ENCODE data around the gene CCDC154. TPM values are rescaled to one million over a fixed set of nuclear protein-coding genes. Genes with fewer than 3 reads are reported as not detected.

Gene CCDC154, protein sequence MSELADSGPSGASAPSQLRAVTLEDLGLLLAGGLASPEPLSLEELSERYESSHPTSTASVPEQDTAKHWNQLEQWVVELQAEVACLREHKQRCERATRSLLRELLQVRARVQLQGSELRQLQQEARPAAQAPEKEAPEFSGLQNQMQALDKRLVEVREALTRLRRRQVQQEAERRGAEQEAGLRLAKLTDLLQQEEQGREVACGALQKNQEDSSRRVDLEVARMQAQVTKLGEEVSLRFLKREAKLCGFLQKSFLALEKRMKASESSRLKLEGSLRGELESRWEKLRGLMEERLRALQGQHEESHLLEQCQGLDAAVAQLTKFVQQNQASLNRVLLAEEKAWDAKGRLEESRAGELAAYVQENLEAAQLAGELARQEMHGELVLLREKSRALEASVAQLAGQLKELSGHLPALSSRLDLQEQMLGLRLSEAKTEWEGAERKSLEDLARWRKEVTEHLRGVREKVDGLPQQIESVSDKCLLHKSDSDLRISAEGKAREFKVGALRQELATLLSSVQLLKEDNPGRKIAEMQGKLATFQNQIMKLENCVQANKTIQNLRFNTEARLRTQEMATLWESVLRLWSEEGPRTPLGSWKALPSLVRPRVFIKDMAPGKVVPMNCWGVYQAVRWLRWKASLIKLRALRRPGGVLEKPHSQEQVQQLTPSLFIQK
- 1 to 10 TPM in 1 of 4 donors, under 1 TPM in 2, not detected in 1; 0.48 to 5.3 (median 0.51) TPM for total RNA-seq

DNA sequence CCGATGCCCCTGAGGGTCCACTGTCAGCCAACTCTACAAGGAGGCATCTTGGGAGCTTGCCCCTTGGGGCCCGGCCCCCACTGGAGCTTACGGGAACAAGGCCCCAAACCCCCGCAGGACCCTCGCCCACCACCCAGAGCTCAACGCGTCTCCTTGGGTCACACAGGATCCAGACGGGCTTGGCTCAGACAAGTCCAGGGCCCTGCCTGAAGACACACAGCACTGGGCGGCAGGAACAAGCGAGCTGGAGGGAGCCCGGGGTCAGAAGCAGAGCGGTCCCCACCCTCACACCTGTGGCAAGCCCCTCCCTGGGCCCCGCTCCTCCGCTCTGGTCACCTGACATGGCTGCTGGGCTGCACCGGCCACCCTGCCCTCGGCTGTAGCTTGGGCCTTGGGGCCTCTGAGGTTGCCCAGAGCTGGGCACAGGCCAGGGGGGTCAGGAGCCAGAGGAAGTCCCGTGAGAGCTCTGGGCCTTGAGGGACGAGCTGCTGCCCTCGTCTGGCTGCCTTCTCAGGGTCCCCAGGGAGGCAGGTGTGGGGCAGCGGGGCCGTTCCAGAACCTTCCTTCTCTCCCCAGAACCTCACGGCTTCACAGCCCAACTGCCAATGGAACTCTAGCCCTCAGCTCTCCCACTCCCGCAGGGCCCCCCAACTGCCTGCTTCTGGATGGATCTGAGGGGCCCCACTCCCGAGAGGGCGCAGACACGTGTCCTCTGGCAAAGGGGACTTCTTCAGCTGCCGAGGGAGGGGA is at the start of gene CCDC154:
TSS of gene CCDC154 (minus strand) at position 577 of the 750 bp plus-strand sequence. CDS start at position 343, 234 bp downstream.
- no peaks in the 10 kb centered on the region for H3K9me3 ChIP-seq
- no peaks in the 10 kb centered on the region for H3K4me1 ChIP-seq
- H3K4me3 ChIP-seq, result no peak within 1 kb of the TSS
- intact Hi-C loops (cut with DNase I; ENCODE audit: low total_unique reads), result no loop called here
- no peaks in the 10 kb centered on the region for H3K36me3 ChIP-seq
- H3K27ac ChIP-seq, result no peak within 1 kb of the TSS
- TF ChIP-seq, protein P1, sequence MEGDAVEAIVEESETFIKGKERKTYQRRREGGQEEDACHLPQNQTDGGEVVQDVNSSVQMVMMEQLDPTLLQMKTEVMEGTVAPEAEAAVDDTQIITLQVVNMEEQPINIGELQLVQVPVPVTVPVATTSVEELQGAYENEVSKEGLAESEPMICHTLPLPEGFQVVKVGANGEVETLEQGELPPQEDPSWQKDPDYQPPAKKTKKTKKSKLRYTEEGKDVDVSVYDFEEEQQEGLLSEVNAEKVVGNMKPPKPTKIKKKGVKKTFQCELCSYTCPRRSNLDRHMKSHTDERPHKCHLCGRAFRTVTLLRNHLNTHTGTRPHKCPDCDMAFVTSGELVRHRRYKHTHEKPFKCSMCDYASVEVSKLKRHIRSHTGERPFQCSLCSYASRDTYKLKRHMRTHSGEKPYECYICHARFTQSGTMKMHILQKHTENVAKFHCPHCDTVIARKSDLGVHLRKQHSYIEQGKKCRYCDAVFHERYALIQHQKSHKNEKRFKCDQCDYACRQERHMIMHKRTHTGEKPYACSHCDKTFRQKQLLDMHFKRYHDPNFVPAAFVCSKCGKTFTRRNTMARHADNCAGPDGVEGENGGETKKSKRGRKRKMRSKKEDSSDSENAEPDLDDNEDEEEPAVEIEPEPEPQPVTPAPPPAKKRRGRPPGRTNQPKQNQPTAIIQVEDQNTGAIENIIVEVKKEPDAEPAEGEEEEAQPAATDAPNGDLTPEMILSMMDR (IDR thresholded peaks at IDR 0.05), result no peak
- TF ChIP-seq POLR2A (IDR thresholded peaks at IDR 0.05), result no peak
- DNase-seq, result no peak
- H3K27me3 ChIP-seq, result no peaks in the 10 kb centered on the region

DNA sequence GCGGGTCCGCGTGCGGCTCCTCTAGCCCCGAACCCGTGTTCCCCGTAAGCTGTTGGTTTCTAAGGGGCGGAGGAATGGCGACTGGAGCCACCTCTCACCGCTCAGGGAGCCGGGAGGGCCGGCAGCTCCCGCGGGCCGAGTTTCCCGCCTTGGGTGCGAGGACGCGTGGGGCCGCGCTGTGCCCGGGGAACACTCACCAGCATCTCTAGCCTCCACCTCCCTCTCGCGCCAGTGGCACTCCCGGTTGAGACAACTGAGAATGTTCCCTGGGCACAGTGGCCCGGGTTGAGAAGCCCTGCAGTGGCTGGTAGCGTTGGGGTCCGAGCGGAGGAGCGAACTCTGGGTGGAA is 49.4 kb upstream of the CCDC154 start:
- intact Hi-C loops (cut with DNase I; ENCODE audit: low total_unique reads), result no loop called here
- peak overlapping the region; percentile 74 to 90 for H3K27ac ChIP-seq
- TF ChIP-seq, protein P1 (IDR thresholded peaks at IDR 0.05), result no peak
- no peak for TF ChIP-seq POLR2A (IDR thresholded peaks at IDR 0.05)
- no peak for DNase-seq
- peak overlapping the region; percentile 64 to 65 for H3K4me3 ChIP-seq
- H3K27me3 ChIP-seq, result no peaks in the 10 kb centered on the region
- H3K9me3 ChIP-seq, result no peaks in the 10 kb centered on the region
- no peaks in the 10 kb centered on the region for H3K36me3 ChIP-seq
- peaks cover 0 to 6% of the 10 kb centered on the region in 2 donors for H3K4me1 ChIP-seq

DNA sequence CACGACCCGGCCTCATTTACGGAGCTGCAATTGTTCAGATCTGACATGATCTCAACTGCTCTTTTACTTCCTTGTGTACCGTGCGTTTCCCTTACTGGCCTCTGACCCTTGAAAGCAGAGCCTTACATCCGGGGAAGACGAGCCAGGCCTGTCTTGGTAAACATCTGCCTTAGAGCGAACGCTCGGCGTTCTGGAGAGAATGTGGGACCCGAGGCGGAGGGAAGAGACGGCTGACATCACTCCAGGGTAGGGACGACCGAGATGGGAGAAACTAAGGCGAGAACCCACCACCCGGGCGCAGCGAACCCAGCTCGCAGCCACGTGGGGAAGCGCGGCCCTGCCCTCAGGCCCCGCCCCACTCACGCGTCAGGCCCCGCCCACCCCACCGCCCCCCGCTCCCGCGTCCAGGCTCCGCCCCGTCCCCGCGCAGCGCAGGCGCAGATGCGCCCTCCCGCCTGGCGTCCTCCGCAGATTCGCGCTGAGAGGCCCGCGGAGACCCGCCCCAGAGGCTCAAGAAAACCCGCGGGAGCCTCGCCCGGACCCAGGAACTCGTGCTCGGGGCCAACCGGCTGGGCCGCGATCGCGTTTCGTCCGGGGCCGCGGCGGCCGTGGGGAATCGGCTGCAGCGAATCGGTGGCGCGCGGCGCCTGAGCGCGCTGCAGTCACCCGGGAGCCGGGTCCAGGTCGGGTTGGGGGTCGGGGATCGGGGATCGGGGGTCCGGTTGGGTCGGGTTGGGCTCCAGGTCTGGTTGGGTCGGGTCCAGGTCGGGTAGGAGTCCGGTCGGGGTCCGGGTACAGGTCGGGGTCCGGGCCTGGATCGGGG is 48.8 kb upstream of the CCDC154 start, which contains the start of gene TELO2:
TSS of gene TELO2 (plus strand) at position 438 of the 823 bp plus-strand sequence. CDS start 922 bp downstream, outside the sequence.
- peak within 1 kb of the TSS; percentile 74 to 90 for H3K27ac ChIP-seq
- peak within 1 kb of the TSS; percentile 64 to 65 for H3K4me3 ChIP-seq
- TF ChIP-seq, protein P1 (IDR thresholded peaks at IDR 0.05), result peak in 1 of 4 experiments; percentile 14
- peak in 1 of 2 donors; percentile 49 for TF ChIP-seq POLR2A (IDR thresholded peaks at IDR 0.05)
- H3K9me3 ChIP-seq, result no peaks in the 10 kb centered on the region
- no peaks in the 10 kb centered on the region for H3K27me3 ChIP-seq
- no peaks in the 10 kb centered on the region for H3K36me3 ChIP-seq
- peak; percentile 74 to 82 for DNase-seq
- intact Hi-C loops (cut with DNase I; ENCODE audit: low total_unique reads), result no loop called here
- peaks cover 0 to 6% of the 10 kb centered on the region in 2 donors for H3K4me1 ChIP-seq

DNA sequence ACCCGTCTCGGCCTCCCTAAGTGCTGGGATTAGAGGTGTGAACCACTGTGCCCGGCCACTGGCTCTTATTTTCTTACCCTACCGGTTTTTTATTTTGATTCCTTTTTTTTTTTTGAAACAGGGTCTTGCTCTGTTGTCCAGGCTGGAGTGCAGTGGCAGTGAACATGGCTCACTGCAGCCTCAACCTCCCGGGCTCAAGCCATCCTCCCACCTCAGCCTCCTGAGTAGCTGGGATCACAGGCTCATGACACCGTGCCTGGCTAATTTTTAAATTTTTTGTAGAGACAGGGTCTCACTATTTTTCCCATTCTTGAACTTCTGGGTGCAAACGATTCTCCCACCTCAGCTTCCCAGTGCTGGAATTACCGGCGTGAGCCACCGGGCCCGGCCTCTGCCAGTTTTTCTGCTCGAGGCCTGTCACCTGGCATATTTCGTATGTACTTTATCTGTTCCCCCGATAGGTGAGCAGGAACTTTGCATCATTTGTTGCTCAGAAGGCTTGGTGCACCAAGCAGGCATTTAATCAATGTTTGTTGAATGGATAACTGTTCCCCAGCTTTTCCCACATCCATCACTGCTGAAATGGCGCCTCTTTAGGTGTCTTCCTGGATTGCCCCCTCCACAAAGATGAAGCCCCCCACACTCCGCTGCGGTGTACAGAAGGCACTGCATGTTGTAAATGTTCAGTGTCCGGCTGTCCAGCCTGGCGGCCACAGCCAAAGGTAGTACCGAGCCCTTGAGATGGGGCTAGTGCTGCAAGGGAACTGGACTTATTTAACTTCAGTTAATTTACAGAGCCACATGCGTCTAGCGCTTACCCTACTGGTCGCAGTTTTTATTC is 47.9 kb upstream of the CCDC154 start:
- Histone ChIP-seq H3K27me3 (no peaks in the 10 kb centered on the region), H3K4me3 (peak overlapping the region; percentile 64 to 65), H3K36me3 (no peaks in the 10 kb centered on the region), H3K9me3 (no peaks in the 10 kb centered on the region), H3K27ac (peak overlapping the region; percentile 74 to 90), H3K4me1 (peaks cover 0 to 6% of the 10 kb centered on the region in 2 donors)
- no peak for DNase-seq
- TF ChIP-seq, protein P1 (IDR thresholded peaks at IDR 0.05), result no peak
- no peak for TF ChIP-seq POLR2A (IDR thresholded peaks at IDR 0.05)
- intact Hi-C loops (cut with DNase I; ENCODE audit: low total_unique reads), result no loop called here

Measured in uterus (tissue), 4 donors.